ENCODE results near the gene FTH1.

DNA sequence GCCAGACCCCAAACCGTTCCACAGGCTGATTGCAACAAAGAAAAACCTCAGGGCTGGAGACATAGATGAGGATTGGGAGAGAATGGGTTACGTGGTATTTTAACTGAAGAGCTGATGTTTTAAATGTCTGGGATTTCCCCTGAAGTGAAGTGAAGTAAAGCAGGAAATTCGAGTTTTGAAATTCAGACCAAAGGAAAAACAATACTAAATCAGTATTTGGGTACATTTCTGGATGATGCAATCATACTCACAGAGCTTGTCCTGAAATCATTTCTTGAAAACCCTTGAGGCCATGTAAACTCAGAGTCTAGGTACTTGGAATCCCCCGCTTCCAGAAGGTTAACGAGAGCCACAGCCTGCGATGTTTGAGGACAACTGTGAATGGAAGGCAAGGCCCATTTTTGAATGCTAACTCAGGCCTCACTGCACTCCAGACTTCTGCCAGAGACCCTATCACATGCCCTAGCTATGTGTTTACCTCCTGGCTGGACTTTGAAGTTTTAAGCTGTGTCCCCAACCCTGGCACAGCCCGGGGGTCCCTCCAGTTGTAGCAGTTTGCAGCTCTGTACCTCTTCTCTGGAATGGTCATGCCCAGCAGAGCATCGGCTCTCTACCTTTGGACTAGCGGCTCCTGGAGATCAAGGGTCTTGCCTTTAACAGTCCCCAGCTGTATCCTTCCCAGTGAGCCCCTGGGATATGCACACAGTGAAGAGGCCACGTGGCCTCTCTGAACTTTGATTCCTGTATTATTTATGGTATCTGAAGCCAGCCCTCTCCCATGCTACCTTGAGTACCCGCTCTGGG, 5.4 kb upstream of the FTH1 start:
- TF ChIP-seq CTCF (IDR thresholded peaks at IDR 0.05) = no peak
- TF ChIP-seq POLR2A (IDR thresholded peaks at IDR 0.05) = no peak

All from Peyer's patch (tissue), 4 donors.